Activated gamma-delta T cell treated with anti-CD3 and anti-CD28 coated beads, Interleukin-2, amount 50 U/mL, for 16 hours (primary cell): Measurements from ENCODE around the gene FSD1L.
"Not testable (repeated sequence)": the region's sequence is repeated elsewhere in the genome, so short reads cannot be mapped to it uniquely, and the experiment has no call there.

Experiments used
- DNase-seq: peaks from one replicate; pipeline ENCODE4 v3.0.0-alpha.2; 2020; ENCODE audit warnings: low read depth

The FSD1L gene

DNA sequence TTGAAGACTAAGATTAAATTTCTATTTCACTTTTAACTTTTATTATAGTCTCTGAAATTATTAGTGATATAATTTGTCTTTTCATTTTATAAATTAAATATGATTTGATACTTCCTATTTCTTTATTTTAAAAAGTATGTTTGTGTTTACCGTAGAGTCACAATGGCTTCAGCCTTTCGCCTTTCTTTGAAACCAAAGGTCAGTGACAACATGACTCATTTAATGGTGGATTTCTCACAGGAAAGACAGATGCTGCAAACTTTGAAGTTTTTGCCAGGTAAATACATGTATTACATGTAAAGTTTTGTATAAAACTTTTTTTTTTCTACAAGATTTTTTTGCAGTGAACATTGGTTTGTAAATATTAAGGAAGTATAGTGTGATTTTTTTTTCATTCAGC is 36.4 kb downstream of the FSD1L start:
- DNase-seq = no peak

DNA sequence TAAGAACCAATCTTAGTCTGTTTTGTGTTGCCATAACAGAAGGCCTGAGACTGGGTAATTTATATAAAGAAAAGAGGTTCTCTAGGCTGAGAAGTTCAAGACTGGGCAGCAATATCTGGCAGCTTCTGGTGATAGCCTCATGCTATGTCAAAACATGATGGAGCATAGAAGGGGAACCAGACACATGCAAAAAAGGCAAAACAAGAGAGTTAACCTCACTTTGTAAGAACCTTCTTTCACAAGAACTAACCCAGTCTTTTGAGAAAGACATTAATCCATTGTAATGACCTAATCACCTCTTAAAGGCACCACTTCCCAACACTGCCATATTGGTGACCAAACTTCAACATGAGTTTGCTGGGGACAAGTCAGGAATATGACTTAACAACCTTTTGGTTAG is 37.3 kb downstream of the FSD1L start:
- DNase-seq = no peak

DNA sequence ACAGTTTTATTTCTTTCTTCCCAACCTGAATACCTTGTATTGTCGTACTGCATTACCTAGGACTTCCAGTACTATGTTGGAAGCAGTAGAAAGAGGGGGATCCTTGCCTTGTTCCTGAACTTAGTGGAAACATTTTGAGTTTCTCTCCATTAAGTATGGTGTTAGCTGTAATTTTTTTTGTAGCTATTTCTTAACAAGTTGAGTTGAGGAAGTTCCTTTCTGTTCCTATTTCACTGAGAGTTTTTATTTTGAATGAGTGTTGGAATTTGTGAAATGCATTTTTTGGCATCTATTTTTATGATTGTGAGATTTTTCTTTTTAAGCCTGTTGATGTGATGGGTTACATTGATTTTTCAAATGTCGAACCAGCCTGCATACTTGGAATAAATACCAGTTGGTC is 49.0 kb downstream of the FSD1L start:
- no peak for DNase-seq

DNA sequence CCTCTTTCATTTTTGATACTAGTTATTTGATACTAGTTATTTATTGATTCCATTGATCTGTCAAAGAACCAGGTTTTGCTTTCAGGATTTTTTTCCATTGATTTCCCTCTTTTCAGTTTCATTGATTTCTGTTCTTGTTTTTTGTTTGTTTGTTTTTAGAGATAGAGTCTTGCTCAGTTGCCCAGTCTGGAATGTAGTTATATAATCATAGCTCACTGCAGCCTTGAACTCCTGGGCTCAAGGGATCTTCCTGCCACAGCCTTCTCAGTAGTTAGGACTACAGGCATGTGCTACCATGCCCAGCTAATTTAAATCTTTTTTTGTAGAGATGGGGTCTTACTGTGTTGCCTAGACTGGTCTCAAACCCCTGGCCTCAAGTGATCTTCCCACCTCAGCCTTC is 49.9 kb downstream of the FSD1L start:
- DNase-seq = no peak

DNA sequence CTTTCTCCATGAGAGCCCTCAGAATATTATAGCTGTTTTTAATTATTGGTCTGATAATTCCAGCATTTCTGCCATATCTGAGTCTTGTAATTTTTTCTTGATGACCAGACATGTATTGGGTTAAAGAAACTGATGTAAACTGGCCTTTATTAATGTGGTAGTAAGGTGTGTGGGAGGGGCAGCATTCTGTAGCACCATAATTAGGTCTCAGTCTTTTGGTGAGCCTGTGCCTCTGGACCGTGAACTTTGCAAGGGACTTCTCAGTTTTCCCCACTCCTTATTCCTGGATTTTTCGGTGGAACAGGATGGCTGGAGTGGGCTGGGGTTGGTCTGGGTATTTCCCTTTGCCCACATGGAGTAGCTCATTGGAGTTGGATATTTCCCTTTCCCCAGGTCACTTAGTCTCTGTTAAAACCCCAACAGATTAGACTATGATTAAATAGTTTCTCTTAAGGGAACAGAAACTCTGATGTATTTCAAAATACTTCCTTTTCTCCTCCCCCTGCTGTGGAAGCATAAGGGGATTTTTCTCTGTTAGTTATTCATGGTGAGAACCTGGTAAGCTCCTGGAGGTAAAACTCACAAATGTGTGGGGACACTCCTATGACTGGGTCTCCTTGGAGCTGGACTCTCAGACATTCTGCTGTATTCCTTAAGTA is 52.4 kb downstream of the FSD1L start:
- no peak for DNase-seq

DNA sequence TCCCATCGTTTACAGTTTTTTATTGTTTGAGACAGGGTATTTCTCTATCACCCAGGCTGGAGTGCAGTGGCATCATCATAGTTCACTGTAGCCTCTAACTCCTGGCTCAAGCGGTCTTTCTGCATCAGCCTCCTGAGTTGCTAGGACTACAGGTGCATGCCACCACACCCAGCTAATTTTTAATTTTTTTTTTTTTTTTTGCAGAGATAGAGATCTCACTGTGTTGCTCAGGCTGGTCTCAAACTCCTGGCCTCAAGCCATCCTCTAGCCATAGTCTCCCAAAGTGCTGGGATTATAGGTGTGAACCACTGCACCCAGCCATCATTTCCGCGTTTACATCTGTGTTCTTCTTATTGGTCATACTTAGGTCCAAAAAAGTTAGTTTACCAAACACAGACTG is 53.6 kb downstream of the FSD1L start:
- DNase-seq = no peak

DNA sequence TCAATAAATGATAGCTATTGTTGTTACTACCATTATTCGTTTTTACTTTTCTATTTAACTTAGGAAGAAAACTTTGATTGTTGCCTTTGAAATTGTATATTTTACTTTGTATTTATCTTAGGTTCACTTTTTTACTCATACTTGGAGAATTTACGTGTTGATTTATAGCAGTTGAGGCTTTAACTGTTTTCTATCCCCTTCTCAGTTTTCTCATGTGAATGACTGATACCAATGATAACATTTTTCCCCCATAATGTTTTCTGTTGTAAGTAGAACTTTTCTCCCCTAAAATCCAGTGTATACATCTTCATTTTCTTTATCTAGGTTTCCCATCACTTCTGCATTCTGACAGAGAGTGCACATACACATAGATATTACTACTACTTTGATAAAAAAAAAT is 54.4 kb downstream of the FSD1L start:
- no peak for DNase-seq

DNA sequence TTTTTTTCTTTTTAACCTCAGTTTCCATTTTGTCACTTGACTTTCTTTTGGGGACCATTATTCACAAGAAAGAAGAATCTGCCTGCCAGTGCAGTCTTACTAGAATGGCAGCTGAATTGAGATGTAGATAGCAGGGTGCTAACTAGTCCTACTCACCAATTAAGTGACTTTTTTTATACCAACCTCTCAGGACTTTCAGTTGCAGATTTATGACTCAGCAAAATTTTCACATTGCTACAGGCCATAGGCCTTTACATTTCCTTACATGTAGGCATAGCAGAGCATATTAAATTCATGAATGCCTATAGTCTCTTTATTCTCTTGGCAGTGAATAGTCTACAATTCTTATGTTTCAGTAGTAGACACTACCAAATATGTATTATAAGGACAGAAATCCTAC is 56.0 kb downstream of the FSD1L start:
- DNase-seq = no peak

DNA sequence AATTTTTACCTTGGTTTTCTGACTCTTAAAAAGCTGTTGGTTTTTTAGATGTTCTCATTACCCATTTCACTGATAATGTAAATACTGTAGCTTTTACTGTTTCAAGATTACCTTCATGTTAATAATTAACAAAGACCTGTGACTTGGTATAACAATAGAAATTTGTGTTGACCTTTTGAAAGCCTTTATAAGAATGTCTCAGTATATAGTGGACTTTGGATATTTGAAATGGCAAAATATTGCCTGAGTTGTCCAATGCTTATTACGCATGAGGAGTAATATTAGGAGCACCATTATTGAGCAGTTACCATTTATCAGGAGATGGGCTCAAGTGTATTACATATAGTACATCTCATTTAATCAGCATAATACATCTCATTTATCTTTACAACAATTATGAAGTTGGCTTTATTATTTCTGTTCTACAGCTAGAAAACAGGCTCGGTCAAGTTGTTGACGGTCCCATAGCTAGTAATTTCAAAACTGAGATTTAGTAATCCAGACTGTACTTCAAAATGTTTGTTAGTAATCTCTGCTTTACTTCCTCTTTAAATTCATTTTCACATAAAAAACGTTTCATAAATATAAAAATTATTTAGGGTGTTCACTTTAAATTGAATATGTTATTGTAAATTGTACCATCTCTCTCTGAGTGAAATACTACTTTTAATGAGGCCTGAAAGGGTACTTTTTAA is 59.4 kb downstream of the FSD1L start:
- DNase-seq = no peak

DNA sequence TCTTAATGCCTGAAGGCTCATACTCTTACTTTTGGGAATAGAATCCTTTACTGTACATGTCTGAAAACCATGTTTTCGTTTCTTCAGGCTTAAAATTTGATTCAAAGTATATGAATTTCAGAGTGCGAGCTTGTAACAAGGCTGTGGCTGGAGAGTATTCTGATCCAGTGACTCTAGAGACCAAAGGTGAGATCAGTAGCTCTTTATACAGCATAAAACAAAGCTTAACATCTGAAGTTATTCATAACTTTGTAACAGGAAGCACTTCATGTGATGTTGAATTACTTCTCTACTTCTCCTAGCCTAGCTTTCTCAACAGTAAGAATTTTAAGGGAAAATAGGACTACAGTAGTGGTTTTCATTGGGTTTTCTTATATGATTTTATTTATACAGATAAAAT is 60.7 kb downstream of the FSD1L start:
- no peak for DNase-seq

DNA sequence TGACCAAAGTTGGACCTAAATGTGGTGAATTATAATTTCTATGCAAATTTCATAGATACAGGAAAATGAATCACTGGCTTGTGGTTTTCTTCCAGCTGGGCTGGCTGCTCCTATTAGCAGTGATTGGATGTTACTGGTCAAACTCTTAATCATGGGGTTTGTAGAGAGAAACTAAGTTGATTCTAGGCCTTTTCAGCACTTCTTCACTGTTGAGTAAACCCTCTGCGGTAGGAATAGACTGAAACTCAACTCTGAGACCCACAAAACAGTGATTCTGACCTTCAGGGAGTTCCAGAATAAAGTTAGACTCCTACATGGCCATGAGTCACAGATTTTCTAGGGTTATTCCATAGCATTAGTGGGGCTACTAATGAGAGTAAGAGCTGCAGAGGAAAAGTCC is 62.2 kb downstream of the FSD1L start:
- DNase-seq = no peak

DNA sequence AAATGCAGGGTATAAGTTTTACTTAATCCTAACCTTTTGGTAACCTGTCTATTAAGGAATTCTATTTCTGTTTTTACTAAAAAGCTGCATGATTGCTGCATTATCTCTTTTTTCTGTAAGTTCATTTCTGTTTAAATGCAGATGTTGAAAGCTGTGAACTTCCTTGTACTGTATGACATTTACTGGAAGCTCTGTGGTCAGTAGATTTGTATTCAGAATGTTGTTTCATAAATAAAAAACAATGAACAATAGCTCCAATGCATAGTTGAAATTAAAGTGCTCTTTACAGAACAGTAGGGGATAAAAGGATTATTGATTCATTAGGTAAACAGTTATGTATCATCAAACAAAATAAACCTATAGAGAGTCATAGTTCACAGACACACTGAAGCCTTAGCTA is 63.6 kb downstream of the FSD1L start:
- DNase-seq = no peak

DNA sequence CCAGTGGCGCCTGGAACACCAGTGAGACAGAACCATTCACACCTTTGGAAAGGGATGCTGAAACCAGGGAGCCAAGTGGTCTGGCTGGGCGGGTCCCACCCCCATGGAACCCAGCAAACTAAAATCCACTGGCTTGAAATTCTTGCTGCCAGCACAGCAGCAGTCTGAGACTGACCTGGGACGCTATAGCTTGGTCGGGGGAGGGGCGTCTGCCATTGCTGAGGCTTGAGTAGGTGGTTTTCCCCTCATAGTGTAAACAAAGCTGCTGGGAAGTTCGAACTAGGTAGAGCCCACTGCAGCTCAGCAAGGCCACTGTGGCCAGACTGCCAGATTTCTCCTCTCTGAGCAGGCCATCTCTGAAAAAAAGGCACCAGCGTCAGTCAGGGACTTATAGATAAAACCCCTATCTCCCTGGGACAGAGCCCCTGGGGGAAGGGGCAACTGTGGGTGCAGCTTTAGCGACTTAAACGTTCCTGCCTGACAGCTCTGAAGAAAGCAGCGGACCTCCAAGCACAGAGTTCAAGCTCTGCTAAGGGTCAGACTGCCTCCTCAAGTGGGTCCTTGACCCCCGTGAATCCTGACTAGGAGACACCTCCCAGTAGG is 68.1 kb downstream of the FSD1L start:
- no peak for DNase-seq

DNA sequence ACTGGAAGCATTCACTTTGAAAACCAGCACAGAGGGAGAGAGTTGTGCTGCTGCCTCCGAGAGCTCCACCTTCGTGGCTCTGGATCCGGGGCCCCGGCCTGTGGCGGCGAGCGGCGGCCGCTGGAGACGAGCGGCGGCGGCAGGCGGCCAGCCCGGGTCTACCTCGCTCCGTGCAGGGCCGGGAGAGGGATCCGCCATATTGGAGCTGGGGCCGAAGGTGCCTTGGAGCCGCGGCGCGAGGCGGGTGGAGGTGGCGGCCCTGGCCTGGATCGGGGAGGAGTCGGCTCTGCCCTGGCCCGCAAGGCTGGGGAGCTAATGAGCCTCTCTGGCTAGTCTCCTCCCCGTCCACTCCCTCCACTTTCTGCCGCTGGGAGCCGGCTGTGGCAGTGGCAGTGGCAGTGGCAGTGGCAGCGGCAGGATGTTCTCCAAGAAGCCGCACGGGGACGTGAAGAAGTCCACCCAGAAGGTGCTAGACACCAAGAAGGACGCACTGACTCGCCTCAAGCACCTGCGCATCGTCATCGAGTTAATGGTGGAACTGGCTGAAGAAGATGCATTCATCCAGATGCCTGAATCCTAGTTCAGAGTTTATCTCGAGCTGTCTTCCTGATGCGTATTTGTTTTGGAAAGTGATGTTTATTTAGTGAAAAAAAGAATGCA is 72.0 kb downstream of the FSD1L start:
- not testable (repeated sequence) for DNase-seq

DNA sequence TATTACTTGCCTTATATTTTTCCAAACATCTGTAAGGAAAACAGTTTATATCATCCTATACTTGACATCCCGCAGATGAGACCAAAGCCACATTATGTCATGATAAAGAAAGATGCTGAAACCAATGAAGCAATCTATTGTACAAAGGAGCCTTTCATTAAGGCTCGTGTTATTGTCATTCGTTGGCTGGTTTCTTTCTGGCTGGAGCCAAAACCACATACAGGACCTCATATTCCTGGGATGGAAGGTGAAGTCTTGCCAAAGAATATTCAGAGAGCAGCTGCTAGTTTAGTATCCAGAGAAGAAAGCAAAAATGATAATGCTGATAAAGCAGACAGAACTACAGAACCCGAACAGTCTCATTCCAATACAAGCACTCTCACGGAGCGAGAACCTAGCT is 73.2 kb downstream of the FSD1L start:
- DNase-seq = not testable (repeated sequence)

DNA sequence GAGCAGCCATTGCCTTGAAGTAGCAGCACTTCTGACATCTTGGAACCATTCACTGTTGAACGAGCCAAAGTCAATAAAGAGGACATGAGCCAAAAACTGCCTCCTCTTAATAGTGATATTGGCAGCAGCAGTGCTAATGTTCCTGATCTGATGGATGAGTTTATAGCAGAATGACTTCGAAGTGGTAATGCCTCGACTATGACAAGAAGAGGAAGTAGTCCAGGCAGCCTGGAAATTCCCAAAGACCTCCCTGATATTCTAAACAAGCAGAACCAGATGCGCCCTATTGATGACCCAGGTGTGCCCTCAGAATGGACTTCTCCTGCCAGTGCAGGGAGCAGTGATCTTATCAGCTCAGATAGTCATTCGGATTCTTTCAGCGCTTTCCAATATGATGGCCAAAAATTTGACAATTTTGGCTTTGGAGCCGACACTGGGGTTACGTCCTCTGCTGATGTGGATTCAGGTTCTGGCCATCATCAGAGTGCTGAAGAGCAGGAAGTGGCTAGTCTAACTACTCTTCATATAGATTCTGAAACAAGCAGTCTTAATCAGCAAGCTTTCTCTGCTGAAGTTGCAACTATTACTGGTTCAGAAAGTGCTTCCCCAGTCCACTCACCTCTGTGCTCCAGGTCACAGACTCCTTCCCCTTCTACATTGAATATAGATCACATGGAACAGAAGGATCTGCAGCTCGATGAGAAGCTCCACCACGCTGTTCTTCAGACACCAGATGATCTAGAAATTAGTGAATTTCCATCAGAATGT is 75.0 kb downstream of the FSD1L start:
- DNase-seq = not testable (repeated sequence)

DNA sequence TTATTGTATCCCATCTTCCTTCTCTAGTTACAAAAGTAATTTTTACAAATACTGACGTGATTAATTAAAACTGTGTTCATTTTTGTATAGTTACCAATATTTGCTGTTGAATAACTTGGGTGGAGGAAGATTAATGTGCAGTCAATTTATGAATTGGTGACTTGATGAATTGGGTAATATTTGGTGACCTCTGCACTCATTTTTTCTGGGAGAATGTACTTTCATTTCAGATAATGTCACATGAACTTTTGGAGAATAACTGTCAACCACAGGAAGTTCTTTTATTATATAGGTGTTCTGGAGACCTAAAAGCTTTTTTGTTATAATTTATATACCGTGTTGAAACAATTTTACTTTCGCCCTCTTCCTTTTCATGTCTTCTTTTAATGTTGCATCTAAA is 83.7 kb downstream of the FSD1L start:
- no peak for DNase-seq

DNA sequence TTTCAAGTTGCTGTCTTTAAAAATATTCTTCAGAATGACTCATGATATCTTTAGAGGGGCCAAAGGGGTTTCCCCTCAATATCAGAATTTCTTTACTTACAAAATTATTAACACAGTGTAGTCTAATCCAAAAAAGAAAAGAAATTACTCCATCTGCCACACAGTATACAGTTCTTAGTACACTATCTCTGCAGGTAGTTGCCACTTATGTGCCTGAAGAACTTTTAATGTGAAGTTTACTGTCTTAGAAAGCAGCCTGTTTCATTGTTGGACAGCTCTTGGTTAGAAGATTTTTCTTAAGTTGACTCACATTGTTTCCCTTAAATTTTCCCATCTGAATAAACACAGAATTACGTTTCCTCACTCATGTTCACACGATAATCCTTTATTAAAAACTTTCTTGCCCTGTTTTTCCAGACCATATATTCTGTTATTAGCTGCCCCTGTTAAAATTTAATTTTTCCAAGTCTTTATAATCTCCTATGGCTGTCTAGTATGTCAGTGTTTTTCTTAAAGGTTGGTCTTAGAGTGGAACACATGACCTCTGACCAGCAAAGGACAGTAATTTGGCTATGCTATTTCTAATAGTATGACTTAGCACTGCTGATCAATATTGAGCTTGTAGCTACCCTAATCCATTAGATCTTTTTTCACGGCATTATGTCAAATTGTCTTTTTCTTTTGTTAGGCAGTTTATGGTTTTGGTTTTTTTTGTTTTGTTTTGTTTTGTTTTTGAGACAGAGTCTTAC is 88.3 kb downstream of the FSD1L start:
- DNase-seq = no peak

DNA sequence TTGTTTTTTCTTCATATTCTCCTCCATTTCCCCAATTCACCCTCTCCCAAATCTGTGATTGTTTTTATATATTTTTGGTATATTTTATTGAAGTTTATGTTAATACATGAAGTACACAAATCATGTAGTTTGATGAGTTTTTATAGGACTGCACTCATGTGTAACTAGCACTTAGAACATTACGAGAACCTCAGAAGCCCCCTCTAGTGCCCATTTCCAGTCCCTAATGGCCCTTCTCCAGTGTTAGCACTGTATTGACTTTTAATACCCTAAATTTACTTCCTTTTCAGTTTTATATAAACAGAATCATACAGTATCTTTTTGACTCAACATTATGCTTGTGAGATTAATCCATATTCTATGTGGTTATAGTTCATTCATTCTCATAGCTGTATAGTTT is 91.6 kb downstream of the FSD1L start:
- DNase-seq = no peak

DNA sequence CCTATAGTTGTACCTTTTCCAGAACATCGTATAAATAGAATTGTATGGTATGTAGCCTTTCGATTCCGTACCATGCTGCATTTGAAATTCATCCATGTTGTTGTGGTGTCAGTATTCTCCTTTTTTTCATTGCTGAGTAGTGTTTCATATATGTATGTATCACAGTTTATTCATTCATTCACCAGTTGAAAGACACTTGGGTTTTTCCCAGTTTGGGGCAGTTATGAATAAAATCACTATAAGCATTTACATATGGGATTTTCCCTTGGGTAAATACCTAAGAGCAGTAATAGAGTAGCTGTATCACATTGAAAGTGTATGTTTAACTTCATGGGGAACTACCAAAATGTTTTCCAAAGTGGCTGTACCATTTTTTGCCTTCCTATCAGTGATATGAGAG is 94.0 kb downstream of the FSD1L start:
- DNase-seq = no peak

DNA sequence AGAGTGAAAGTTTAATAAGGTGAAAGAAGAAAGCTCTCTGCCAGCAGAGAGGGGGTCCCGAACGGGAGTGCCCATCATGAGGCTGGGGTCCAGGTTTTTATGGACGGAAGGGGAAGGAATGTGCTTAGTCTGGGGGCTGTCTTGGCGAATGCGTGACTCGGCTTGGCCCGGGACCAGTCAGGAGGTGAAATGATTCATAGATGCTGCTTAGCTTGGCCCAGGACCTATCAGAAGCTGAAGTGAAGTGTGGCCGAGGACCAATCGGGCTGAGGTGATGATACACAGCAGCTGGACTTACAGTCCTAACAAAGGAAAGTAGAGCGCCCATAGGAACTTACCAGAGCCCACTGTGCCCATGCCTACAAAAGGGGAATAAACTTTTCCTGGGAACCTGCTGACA is 106.2 kb downstream of the FSD1L start:
- no peak for DNase-seq
